ENCODE measurements around the gene ZNF394. TPM values are rescaled to one million over a fixed set of nuclear protein-coding genes. Genes with fewer than 3 reads are reported as not detected.

Gene ZNF394
- total and polyA plus RNA-seq, 2 donors (not counting 1 experiment from before 2014, with no cell fraction given) = 50.5 to 80.7 TPM

DNA sequence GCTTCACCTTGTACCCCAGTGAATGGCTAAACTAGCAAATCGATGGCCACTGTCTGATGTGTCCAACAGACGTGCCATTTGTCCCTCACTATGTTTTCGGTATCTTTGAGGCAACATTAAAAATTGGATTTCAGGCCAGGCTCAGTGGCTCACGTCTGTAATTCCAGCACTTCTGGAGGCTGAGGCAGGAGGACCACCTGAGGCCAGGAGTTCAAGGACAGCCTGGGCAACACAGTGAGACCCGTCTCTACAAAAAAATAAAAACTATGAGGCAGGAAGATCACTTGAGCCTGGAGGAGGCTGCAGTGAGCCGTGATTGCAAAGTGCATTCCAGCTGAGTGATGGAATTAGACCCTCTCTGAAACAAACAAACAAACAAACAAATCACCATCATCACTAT, 43.8 kb upstream of the ZNF394 start:
- no peak overlapping the region for H3K4me3 ChIP-seq (ENCODE audit: control extremely low read depth in 1 of 5, extremely low read depth in 1 of 5, insufficient read depth in 1 of 5, low read depth in 2 of 5, low read length in 4 of 5)
- no peaks in the 10 kb centered on the region for H3K27me3 ChIP-seq (replicated peaks in 1 of 4; ENCODE audit: control extremely low read depth in 1 of 4, control insufficient read depth in 3 of 4, insufficient read depth in 4 of 4, low read length in 3 of 4)
- H3K27ac Mint-ChIP-seq = no peak overlapping the region
- H4K20me1 ChIP-seq (ENCODE audit: control insufficient read depth, insufficient read depth, low read length, poor library complexity, severe bottlenecking) = no peaks in the 10 kb centered on the region
- H3K9me3 Mint-ChIP-seq (ENCODE audit: insufficient read depth) = no peaks in the 10 kb centered on the region
- ATAC-seq (ENCODE audit: low read depth) (no peak), DNase-seq (no peak)
- H3K36me3 ChIP-seq (replicated peaks in 1 of 2; ENCODE audit: control extremely low read depth in 1 of 2, control insufficient read depth in 1 of 2, extremely low read depth in 1 of 2, insufficient read depth in 2 of 2, low read length in 1 of 2) = peaks cover 2 to 6% of the 10 kb centered on the region in 2 experiments
- ChIA-PET POLR2A (no interaction called here), CTCF (no interaction called here)
- H2AFZ ChIP-seq (ENCODE audit: insufficient read depth, low read depth, low read length, poor library complexity, severe bottlenecking) = no peak overlapping the region
- no peak overlapping the region for H3K4me2 ChIP-seq (replicated peaks; ENCODE audit: low read depth, low read length, poor library complexity, severe bottlenecking)
- peaks cover 0 to 40% (median 13%) of the 10 kb centered on the region in 3 donors for H3K9me3 ChIP-seq (ENCODE audit: control extremely low read depth in 1 of 3, control insufficient read depth in 2 of 3, insufficient read depth in 1 of 3, low read length in 2 of 3)
- TF ChIP-seq, protein P1, sequence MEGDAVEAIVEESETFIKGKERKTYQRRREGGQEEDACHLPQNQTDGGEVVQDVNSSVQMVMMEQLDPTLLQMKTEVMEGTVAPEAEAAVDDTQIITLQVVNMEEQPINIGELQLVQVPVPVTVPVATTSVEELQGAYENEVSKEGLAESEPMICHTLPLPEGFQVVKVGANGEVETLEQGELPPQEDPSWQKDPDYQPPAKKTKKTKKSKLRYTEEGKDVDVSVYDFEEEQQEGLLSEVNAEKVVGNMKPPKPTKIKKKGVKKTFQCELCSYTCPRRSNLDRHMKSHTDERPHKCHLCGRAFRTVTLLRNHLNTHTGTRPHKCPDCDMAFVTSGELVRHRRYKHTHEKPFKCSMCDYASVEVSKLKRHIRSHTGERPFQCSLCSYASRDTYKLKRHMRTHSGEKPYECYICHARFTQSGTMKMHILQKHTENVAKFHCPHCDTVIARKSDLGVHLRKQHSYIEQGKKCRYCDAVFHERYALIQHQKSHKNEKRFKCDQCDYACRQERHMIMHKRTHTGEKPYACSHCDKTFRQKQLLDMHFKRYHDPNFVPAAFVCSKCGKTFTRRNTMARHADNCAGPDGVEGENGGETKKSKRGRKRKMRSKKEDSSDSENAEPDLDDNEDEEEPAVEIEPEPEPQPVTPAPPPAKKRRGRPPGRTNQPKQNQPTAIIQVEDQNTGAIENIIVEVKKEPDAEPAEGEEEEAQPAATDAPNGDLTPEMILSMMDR (IDR thresholded peaks at IDR 0.05) = no peak
- TF ChIP-seq EZH2 (IDR thresholded peaks at IDR 0.05; ENCODE audit: borderline replicate concordance, insufficient read depth, low read depth, low read length, poor library complexity, severe bottlenecking) = no peak
- WGBS (ENCODE audit: insufficient coverage) = 100% methylated on average over 4 of the region's 6 CpGs
- H3K27ac ChIP-seq (ENCODE audit: low read length in 2 of 2) = no peak overlapping the region
- intact Hi-C loops (cut with micrococcal nuclease) = no loop called here
- H3K79me2 ChIP-seq (ENCODE audit: control insufficient read depth, insufficient read depth, low read length) = peaks cover 2% of the 10 kb centered on the region
- no peaks in the 10 kb centered on the region for H3K4me1 Mint-ChIP-seq
- H3K4me1 ChIP-seq (ENCODE audit: control insufficient read depth in 2 of 2, insufficient read depth in 2 of 2, low read length in 2 of 2) = no peaks in the 10 kb centered on the region
- no peaks in the 10 kb centered on the region for H3K27me3 Mint-ChIP-seq
- no peak overlapping the region for H3K4me3 Mint-ChIP-seq
- no peak overlapping the region for H3K9ac ChIP-seq (ENCODE audit: low read length)

DNA sequence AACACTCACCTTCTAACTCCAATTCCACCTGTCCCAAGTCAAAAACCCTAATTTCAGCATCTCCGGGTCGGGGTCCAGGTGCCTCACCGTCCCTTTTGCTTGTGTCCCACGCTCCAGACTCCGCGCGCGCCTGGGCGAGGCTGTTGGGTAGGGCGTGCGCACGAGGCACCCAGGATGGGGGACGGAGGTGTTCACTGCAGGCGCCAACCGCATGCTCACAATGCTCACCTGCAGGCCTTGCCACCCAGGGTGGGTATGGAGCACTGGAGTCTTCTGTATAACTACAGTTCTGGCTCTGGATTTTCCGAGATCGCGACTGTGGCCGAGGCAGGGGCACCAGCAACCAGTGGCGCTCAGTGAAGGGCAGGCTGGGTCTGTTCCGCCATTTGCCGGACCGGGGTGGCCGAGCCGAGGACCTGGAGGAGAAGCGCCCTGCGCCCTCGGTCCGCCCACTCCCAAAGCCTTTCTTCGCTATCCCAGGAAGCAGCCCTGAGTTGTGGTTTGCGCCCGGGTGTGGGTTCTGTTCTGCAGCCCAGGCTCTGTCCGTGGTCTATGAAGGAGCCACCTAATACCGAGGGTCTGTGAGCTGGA, 43.1 kb upstream of the ZNF394 start:
- Histone ChIP-seq H3K4me1 (ENCODE audit: control insufficient read depth in 2 of 2, insufficient read depth in 2 of 2, low read length in 2 of 2) (no peaks in the 10 kb centered on the region), H3K27me3 (replicated peaks in 1 of 4; ENCODE audit: control extremely low read depth in 1 of 4, control insufficient read depth in 3 of 4, insufficient read depth in 4 of 4, low read length in 3 of 4) (no peaks in the 10 kb centered on the region), H3K4me2 (replicated peaks; ENCODE audit: low read depth, low read length, poor library complexity, severe bottlenecking) (no peak overlapping the region), H3K27ac (ENCODE audit: low read length in 2 of 2) (no peak overlapping the region), H3K79me2 (ENCODE audit: control insufficient read depth, insufficient read depth, low read length) (no peaks in the 10 kb centered on the region), H3K36me3 (replicated peaks in 1 of 2; ENCODE audit: control extremely low read depth in 1 of 2, control insufficient read depth in 1 of 2, extremely low read depth in 1 of 2, insufficient read depth in 2 of 2, low read length in 1 of 2) (peaks cover 0 to 3% of the 10 kb centered on the region in 2 experiments), H4K20me1 (ENCODE audit: control insufficient read depth, insufficient read depth, low read length, poor library complexity, severe bottlenecking) (no peaks in the 10 kb centered on the region), H3K9ac (ENCODE audit: low read length) (no peak overlapping the region), H3K4me3 (ENCODE audit: control extremely low read depth in 1 of 5, extremely low read depth in 1 of 5, insufficient read depth in 1 of 5, low read depth in 2 of 5, low read length in 4 of 5) (no peak overlapping the region), H3K9me3 (ENCODE audit: control extremely low read depth in 1 of 3, control insufficient read depth in 2 of 3, insufficient read depth in 1 of 3, low read length in 2 of 3) (peaks cover 0 to 40% (median 13%) of the 10 kb centered on the region in 3 donors), H2AFZ (ENCODE audit: insufficient read depth, low read depth, low read length, poor library complexity, severe bottlenecking) (no peak overlapping the region)
- no peak for TF ChIP-seq EZH2 (IDR thresholded peaks at IDR 0.05; ENCODE audit: borderline replicate concordance, insufficient read depth, low read depth, low read length, poor library complexity, severe bottlenecking)
- TF ChIP-seq, protein P1 (IDR thresholded peaks at IDR 0.05) = no peak
- H3K4me1 Mint-ChIP-seq = no peaks in the 10 kb centered on the region
- H3K27ac Mint-ChIP-seq = no peak overlapping the region
- H3K9me3 Mint-ChIP-seq (ENCODE audit: insufficient read depth) = no peaks in the 10 kb centered on the region
- POLR2A ChIA-PET = no interaction called here
- H3K4me3 Mint-ChIP-seq = no peak overlapping the region
- CTCF ChIA-PET = no interaction called here
- ATAC-seq (ENCODE audit: low read depth) (no peak), DNase-seq (no peak)
- no peaks in the 10 kb centered on the region for H3K27me3 Mint-ChIP-seq
- WGBS (ENCODE audit: insufficient coverage) = 98% methylated on average over 34 of the region's 34 CpGs
- intact Hi-C loops (cut with micrococcal nuclease) = no loop called here
